ENCODE measurements around the gene RHOT1. TPM values are rescaled to one million over a fixed set of nuclear protein-coding genes. Genes with fewer than 3 reads are reported as not detected.
"Not testable (repeated sequence)": the region's sequence is repeated elsewhere in the genome, so short reads cannot be mapped to it uniquely, and the experiment has no call there.

Gene RHOT1
- polyA plus RNA-seq, 1 donor: 37.9 TPM

DNA sequence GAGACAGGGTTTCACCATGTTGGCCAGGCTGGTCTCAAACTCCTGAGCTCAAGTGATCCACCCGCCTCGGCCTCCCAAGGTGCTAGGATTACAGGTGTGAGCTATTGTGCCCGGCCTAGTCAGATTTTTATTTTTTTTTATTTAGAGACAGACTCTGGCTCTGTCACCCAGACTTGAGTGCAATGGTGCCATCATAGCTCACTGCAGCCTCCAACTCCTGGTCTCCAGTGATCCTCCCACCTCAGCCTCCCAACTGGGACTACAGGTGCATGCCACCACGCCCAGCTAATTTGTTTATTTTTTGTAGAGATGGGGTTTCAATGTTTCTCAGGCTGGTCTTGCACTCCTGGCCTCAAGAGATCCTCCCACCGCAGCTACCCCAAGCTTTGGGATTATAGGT lies 2.8 kb upstream of the RHOT1 start:
- WGBS (ENCODE audit: insufficient coverage, low lambda C conversion rate): 100% methylated on average over 1 of the region's 5 CpGs
- not testable (repeated sequence) for H3K9me3 ChIP-seq (ENCODE audit: control insufficient read depth, low read depth, low read length); H3K27me3 ChIP-seq (ENCODE audit: control insufficient read depth, insufficient read depth, low read length); H3K27ac ChIP-seq (ENCODE audit: low read length); DNase-seq; H3K4me3 ChIP-seq (ENCODE audit: low read length); H3K36me3 ChIP-seq (ENCODE audit: control insufficient read depth, insufficient read depth, low read length)
- H3K4me1 ChIP-seq (ENCODE audit: control insufficient read depth, insufficient read depth, low read length): peaks cover 10% of the 10 kb centered on the region

DNA sequence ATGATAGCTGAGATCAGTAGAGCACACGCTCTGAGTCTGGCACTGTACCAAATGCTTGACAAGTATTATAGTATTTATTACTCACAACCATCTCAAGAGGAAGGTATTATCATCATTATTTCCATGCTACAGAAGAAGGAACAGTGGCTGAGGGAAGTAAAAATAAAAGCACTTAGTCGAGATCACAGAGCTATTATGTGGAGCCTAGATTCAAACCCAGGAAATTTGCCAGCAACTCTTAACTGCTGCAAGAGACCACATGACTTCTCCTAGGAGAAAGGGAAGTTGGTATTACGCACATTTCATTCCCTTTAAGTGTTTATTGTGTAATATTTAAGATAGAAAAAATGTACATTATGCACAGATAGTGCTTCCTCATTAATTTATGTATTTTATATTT lies 1.0 kb upstream of the RHOT1 start:
- H3K4me1 ChIP-seq (ENCODE audit: control insufficient read depth, insufficient read depth, low read length): peaks cover 10% of the 10 kb centered on the region
- peak; percentile 52 to 72 for DNase-seq
- H3K27me3 ChIP-seq (ENCODE audit: control insufficient read depth, insufficient read depth, low read length): no peaks in the 10 kb centered on the region
- WGBS (ENCODE audit: insufficient coverage, low lambda C conversion rate): 70% methylated on average over 1 of the region's 3 CpGs
- H3K4me3 ChIP-seq (ENCODE audit: low read length): peak overlapping the region; percentile 67
- peak overlapping the region; percentile 90 for H3K27ac ChIP-seq (ENCODE audit: low read length)
- H3K9me3 ChIP-seq (ENCODE audit: control insufficient read depth, low read depth, low read length): no peaks in the 10 kb centered on the region
- peaks cover 2% of the 10 kb centered on the region for H3K36me3 ChIP-seq (ENCODE audit: control insufficient read depth, insufficient read depth, low read length)

DNA sequence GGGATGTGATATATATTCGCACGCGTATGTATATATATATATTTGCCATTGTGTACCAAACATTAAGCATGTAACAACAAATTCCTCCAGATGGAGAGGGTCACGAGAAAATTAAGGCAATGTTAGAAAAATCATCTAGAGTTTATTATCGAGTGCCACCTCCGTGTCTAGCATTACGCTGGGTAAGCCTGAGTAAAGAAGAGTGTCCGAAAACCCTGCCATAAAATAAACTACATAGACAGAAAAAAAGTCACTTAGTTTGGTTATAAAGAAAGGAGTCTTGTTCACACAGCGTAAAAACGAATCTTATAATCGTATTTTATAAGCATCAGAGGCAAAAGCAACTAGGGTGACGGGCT lies 644 bp upstream of the RHOT1 start:
- H3K36me3 ChIP-seq (ENCODE audit: control insufficient read depth, insufficient read depth, low read length): peaks cover 2% of the 10 kb centered on the region
- peak overlapping the region; percentile 90 for H3K27ac ChIP-seq (ENCODE audit: low read length)
- H3K4me1 ChIP-seq (ENCODE audit: control insufficient read depth, insufficient read depth, low read length): peaks cover 10% of the 10 kb centered on the region
- no peaks in the 10 kb centered on the region for H3K9me3 ChIP-seq (ENCODE audit: control insufficient read depth, low read depth, low read length)
- DNase-seq: no peak
- WGBS (ENCODE audit: insufficient coverage, low lambda C conversion rate): no CpG with 5 or more reads among the region's 12 CpGs
- peak overlapping the region; percentile 67 for H3K4me3 ChIP-seq (ENCODE audit: low read length)
- H3K27me3 ChIP-seq (ENCODE audit: control insufficient read depth, insufficient read depth, low read length): no peaks in the 10 kb centered on the region

DNA sequence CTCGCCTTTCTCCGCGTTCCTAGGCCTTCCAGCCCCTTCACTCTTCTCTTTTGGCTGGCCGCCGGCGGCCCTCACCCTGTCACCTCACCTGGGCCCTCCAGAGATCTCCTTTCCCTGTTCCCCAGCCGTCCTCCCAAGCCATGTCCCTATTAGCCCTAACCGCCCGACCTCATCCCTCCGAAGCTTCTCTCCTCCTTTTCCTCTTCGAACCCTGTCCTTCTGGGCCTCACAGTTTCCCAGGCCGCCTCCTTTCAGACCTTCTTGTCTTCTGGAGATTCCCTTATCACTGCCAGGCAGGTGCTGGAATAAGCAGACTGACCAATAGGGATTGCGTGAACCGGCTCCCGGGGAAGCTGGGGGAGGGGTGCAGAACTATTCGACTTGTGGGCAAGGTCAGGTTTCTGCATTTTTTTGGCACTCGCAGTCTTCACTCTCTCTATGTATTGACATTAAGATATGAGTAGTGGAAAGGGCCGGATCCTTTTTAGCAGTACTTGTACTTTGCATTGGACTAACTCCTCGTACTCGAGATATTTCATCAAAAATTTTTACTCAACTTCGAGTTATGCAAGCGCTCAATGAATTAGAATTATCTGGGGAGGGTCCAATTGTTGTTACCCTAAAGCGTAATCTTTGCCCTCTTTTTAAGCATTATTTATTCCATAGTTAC lies 690 bp downstream of the RHOT1 start:
- WGBS (ENCODE audit: insufficient coverage, low lambda C conversion rate): 0% methylated on average over 2 of the region's 23 CpGs
- DNase-seq: peak; percentile 54 to 73
- H3K9me3 ChIP-seq (ENCODE audit: control insufficient read depth, low read depth, low read length): no peaks in the 10 kb centered on the region
- H3K27ac ChIP-seq (ENCODE audit: low read length): peak overlapping the region; percentile 90
- peaks cover 4% of the 10 kb centered on the region for H3K4me1 ChIP-seq (ENCODE audit: control insufficient read depth, insufficient read depth, low read length)
- H3K36me3 ChIP-seq (ENCODE audit: control insufficient read depth, insufficient read depth, low read length): peaks cover 2% of the 10 kb centered on the region
- peak overlapping the region; percentile 94 for H3K4me3 ChIP-seq (ENCODE audit: low read length)
- H3K27me3 ChIP-seq (ENCODE audit: control insufficient read depth, insufficient read depth, low read length): no peaks in the 10 kb centered on the region

DNA sequence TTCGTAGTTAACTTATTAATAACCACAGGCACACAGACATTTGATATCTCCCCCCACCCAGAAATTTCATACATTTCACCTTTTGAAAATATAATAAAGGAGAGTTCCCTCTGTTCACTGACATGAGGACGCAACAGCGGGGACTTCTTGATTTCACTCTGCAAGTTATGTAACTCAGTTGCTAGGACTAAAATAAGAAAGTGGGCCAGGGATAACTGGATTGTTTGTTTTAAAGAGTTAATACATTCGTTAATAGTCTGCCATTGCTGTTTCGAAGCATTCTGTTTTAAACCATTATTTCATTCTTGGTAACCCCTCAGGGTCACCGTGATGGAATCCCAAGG lies 1.2 kb downstream of the RHOT1 start:
- 0% methylated on average over 1 of the region's 6 CpGs for WGBS (ENCODE audit: insufficient coverage, low lambda C conversion rate)
- DNase-seq: no peak
- peaks cover 4% of the 10 kb centered on the region for H3K4me1 ChIP-seq (ENCODE audit: control insufficient read depth, insufficient read depth, low read length)

DNA sequence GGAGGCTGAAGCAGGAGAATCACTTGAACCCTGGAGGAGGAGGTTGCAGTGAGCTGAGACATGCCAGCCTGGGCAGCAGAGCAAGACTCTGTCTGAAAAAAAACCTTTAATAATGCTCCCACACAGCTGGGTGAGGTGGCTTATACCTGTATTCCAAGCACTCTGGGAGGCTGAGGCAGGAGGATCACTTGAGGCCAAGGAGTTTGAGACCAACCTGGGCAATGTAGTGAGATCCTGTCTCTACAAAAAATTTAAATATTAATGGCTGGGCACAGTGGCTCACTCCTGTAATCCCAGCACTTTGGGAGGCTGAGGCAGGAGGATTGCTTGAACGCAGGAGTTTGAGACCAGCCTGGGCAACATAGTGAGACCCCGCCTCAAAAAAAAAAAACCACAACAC lies 2.1 kb downstream of the RHOT1 start:
- not testable (repeated sequence) for H3K27ac ChIP-seq (ENCODE audit: low read length); H3K9me3 ChIP-seq (ENCODE audit: control insufficient read depth, low read depth, low read length); H3K4me1 ChIP-seq (ENCODE audit: control insufficient read depth, insufficient read depth, low read length); H3K36me3 ChIP-seq (ENCODE audit: control insufficient read depth, insufficient read depth, low read length); H3K27me3 ChIP-seq (ENCODE audit: control insufficient read depth, insufficient read depth, low read length); H3K4me3 ChIP-seq (ENCODE audit: low read length); DNase-seq
- WGBS (ENCODE audit: insufficient coverage, low lambda C conversion rate): no CpG with 5 or more reads among the region's 2 CpGs

More for the DNA sequence above, 1.2 kb downstream of the RHOT1 start:
- Histone ChIP-seq H3K9me3 (ENCODE audit: control insufficient read depth, low read depth, low read length) (no peaks in the 10 kb centered on the region), H3K27ac (ENCODE audit: low read length) (no peak overlapping the region), H3K4me3 (ENCODE audit: low read length) (peak overlapping the region; percentile 94), H3K27me3 (ENCODE audit: control insufficient read depth, insufficient read depth, low read length) (no peaks in the 10 kb centered on the region), H3K36me3 (ENCODE audit: control insufficient read depth, insufficient read depth, low read length) (peaks cover 2% of the 10 kb centered on the region)

DNA sequence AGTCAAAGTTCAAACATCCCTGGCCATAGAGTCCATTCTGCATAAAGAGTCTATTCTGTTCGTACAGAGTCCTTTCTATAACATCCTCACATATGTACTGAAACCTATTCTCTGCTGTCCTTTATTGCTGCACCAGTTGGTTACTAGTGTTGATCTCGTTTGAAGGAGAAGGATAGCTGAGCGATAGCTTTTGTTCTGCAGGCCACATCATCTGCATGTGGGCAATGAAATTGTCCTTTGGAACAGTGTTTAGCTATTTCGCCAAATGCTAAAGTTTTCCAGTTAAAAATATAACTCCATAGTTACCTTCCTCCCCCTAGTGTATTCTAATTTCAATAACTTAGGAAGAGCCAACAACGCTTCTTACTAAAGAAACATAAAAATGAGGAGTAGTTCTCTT lies 6.0 kb downstream of the RHOT1 start:
- Histone ChIP-seq H3K9me3 (ENCODE audit: control insufficient read depth, low read depth, low read length) (no peaks in the 10 kb centered on the region), H3K27ac (ENCODE audit: low read length) (no peak overlapping the region), H3K27me3 (ENCODE audit: control insufficient read depth, insufficient read depth, low read length) (no peaks in the 10 kb centered on the region), H3K4me3 (ENCODE audit: low read length) (no peak overlapping the region), H3K36me3 (ENCODE audit: control insufficient read depth, insufficient read depth, low read length) (peaks cover 6% of the 10 kb centered on the region), H3K4me1 (ENCODE audit: control insufficient read depth, insufficient read depth, low read length) (peaks cover 11% of the 10 kb centered on the region)
- DNase-seq: peak in 1 of 2 donors; percentile 21
- WGBS (ENCODE audit: insufficient coverage, low lambda C conversion rate): 17% methylated on average over 1 of the region's 5 CpGs

DNA sequence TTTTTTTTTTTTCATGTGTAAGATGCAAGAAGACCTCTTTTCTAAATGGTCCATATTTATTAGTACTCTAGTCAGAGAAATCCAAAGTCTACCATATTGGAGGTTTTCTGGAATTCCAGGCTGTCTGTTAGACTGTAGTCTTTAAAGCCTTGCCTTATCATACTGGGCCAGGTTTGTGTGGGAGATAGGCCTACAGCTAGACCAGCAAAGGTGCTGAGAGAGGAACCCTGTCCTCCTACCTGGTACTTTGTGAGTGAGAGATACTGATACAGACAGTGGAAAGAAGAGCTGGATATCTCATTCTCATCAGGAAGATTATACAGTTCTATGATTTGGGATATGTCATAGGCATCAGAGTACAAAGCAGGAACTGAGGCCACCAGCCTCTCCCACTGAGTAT lies 8.1 kb downstream of the RHOT1 start:
- H3K4me1 ChIP-seq (ENCODE audit: control insufficient read depth, insufficient read depth, low read length): peaks cover 12% of the 10 kb centered on the region
- DNase-seq: no peak

DNA sequence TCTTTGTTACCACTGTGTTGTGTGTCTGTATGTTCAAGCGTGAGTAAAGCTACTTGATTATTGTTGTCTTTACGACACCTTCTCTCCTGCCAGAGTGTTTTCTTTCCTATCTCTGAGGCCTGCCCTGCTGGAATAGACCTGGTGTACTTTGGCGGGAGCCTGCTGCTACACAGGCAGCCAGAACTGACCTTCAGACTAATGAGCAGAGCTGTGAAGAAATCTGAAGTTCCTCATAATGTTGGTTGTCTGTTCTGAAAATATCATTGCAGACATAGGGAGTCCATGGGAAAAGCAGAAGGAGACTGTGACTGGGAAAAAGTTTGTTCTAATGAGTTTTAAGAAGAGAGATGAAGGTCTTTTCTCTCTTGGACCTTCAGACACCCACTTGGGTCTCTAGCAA lies 9.8 kb downstream of the RHOT1 start:
- Histone ChIP-seq H3K27ac (ENCODE audit: low read length) (peak overlapping the region; percentile 84), H3K4me3 (ENCODE audit: low read length) (no peak overlapping the region), H3K27me3 (ENCODE audit: control insufficient read depth, insufficient read depth, low read length) (no peaks in the 10 kb centered on the region), H3K9me3 (ENCODE audit: control insufficient read depth, low read depth, low read length) (no peaks in the 10 kb centered on the region), H3K36me3 (ENCODE audit: control insufficient read depth, insufficient read depth, low read length) (peaks cover 25% of the 10 kb centered on the region), H3K4me1 (ENCODE audit: control insufficient read depth, insufficient read depth, low read length) (peaks cover 12% of the 10 kb centered on the region)
- no CpG with 5 or more reads among the region's 3 CpGs for WGBS (ENCODE audit: insufficient coverage, low lambda C conversion rate)
- peak; percentile 79 to 89 for DNase-seq

More for the DNA sequence above, 8.1 kb downstream of the RHOT1 start:
- H3K9me3 ChIP-seq (ENCODE audit: control insufficient read depth, low read depth, low read length): no peaks in the 10 kb centered on the region
- peaks cover 17% of the 10 kb centered on the region for H3K36me3 ChIP-seq (ENCODE audit: control insufficient read depth, insufficient read depth, low read length)
- H3K27ac ChIP-seq (ENCODE audit: low read length): no peak overlapping the region
- no peaks in the 10 kb centered on the region for H3K27me3 ChIP-seq (ENCODE audit: control insufficient read depth, insufficient read depth, low read length)
- H3K4me3 ChIP-seq (ENCODE audit: low read length): no peak overlapping the region

DNA sequence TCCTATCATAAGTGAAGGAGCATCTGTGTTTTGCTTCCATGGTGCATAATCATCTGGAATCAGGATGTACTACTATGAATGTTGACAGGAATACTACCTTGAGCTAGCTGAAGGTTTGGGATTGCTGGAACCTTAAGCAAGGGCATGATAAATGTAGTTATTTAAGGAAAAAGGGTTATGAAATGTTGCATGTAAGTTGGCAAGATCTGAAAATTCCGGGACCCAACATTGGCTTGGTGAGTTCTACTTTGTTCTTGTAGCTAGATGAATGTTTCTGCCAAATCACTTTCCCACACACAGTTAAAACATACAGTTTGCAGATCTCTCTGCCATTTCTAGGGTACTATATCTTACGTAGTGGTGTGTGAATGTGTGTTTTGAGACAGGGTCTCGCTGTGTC lies 13.6 kb downstream of the RHOT1 start:
- no peak for DNase-seq
- no peaks in the 10 kb centered on the region for H3K9me3 ChIP-seq (ENCODE audit: control insufficient read depth, low read depth, low read length)
- H3K27ac ChIP-seq (ENCODE audit: low read length): no peak overlapping the region
- H3K4me1 ChIP-seq (ENCODE audit: control insufficient read depth, insufficient read depth, low read length): peaks cover 12% of the 10 kb centered on the region
- H3K36me3 ChIP-seq (ENCODE audit: control insufficient read depth, insufficient read depth, low read length): peaks cover 47% of the 10 kb centered on the region
- H3K4me3 ChIP-seq (ENCODE audit: low read length): no peak overlapping the region
- H3K27me3 ChIP-seq (ENCODE audit: control insufficient read depth, insufficient read depth, low read length): no peaks in the 10 kb centered on the region
- WGBS (ENCODE audit: insufficient coverage, low lambda C conversion rate): no CpG with 5 or more reads among the region's 3 CpGs

DNA sequence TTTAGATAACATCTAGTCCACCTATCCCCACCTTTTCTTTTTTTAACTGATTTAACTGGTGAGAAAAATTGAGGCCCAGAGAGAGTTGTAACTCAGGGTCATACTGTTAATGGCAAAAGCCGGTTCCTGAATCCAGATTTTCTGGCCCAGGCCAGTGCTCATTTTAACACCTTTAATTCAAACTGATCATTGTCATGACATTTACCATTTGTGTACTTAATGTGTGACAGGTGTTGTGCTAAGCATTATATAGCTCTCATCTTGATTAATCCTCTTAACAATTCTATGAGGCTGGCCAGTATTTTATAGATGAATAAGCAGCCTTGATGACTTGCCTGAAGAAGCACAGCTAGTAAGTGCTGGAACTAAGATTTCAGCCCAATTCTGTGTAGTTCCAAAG lies 14.4 kb downstream of the RHOT1 start:
- DNase-seq: no peak
- no peak overlapping the region for H3K4me3 ChIP-seq (ENCODE audit: low read length)
- peaks cover 47% of the 10 kb centered on the region for H3K36me3 ChIP-seq (ENCODE audit: control insufficient read depth, insufficient read depth, low read length)
- peaks cover 12% of the 10 kb centered on the region for H3K4me1 ChIP-seq (ENCODE audit: control insufficient read depth, insufficient read depth, low read length)
- WGBS (ENCODE audit: insufficient coverage, low lambda C conversion rate): no CpG with 5 or more reads among the region's 1 CpG
- H3K27ac ChIP-seq (ENCODE audit: low read length): no peak overlapping the region
- no peaks in the 10 kb centered on the region for H3K27me3 ChIP-seq (ENCODE audit: control insufficient read depth, insufficient read depth, low read length)
- no peaks in the 10 kb centered on the region for H3K9me3 ChIP-seq (ENCODE audit: control insufficient read depth, low read depth, low read length)
